Mucosa of descending colon (tissue), 3 donors: ENCODE measurements around the gene FYB1. TPM values are rescaled to one million over a fixed set of nuclear protein-coding genes. Genes with fewer than 3 reads are reported as not detected.

Experiments used
- ATAC-seq: fragments of 200-7000 bp; cut with Tn5 transposase; one replicate; pipeline ENCODE4 v1.9.1; 2020; ENCODE audit warnings: mild to moderate bottlenecking, moderate library complexity
- DNase-seq, 3 donors: peaks; one replicate each; pipeline ENCODE4 v3.0.0-alpha.2; 2020
- H3K36me3 ChIP-seq: fragments of 200-600 bp; one replicate; pipeline ENCODE4 v1.8.0; 2021; ENCODE audit warnings: low read depth, mild to moderate bottlenecking
- H3K4me1 ChIP-seq: fragments of 200-600 bp; one replicate; pipeline ENCODE4 v1.8.0; 2021; ENCODE audit warnings: low read depth, mild to moderate bottlenecking
- H3K4me3 ChIP-seq: fragments of 200-600 bp; one replicate; pipeline ENCODE4 v1.8.0; 2021; ENCODE audit warnings: mild to moderate bottlenecking
- H3K9me3 ChIP-seq: fragments of 200-600 bp; one replicate; pipeline ENCODE4 v1.8.0; 2021; ENCODE audit warnings: mild to moderate bottlenecking
- CTCF ChIP-seq: fragments of 200-600 bp; IDR thresholded peaks from one replicate; pipeline ENCODE4 v1.8.0; 2022; ENCODE audit warnings: antibody characterized with exemption, mild to moderate bottlenecking
- intact Hi-C, 2 donors: fragments of 100-400 bp; cut with DNase I in 1 of 2; cut with micrococcal nuclease in 1 of 2; formaldehyde crosslinking; loops; one replicate each; pipeline versions ENCODE4 v1.11.0 to v1.11.1; 2022; cut with DNase I, micrococcal nuclease
- total RNA-seq, 3 donors: library from RNA; stranded (reverse); fragmentation: NEBNext Ultra II Directional in 2 of 3; extraction: Animal tissue kit (Norgen Biotek cat#: 25700) in 2 of 3; gene quantifications; one replicate each; pipeline versions ENCODE4 v1.2.1 to v1.2.4, GENCODE V29; 2021 to 2023
- donor health status: DM: no; HTN: no; CAD: no; lungs with moderate emphysema.
- donor health status: DM: no; HTN: no; CAD: no.
- donor health status: DM: no; HTN: yes; CAD: no.

Gene FYB1
- total RNA-seq, 3 donors from 2014 or later: 11.5 to 19.4 (median 13.1) TPM

- no peak for DNase-seq
- H3K4me1 ChIP-seq: no peaks in the 10 kb centered on the region
- intact Hi-C loops: loop anchor here in 1 of 2 donors (10.0 kb wide), 1 partner anchor 324 kb away; no protein-coding TSS in a partner anchor
- H3K36me3 ChIP-seq: no peaks in the 10 kb centered on the region
- no peaks in the 10 kb centered on the region for H3K9me3 ChIP-seq
- no peak for TF ChIP-seq CTCF
- no peak for ATAC-seq
- no peak overlapping the region for H3K4me3 ChIP-seq
Measured at GRCh38 chr5:39220280-39221030, 1.1 kb upstream of the FYB1 start.

GRCh38 chr5:39218482-39219402 lies 621 bp downstream of the FYB1 start:
- ATAC-seq: no peak
- Histone ChIP-seq H3K4me3 (no peak overlapping the region), H3K4me1 (no peaks in the 10 kb centered on the region), H3K9me3 (no peaks in the 10 kb centered on the region), H3K36me3 (no peaks in the 10 kb centered on the region)
- no peak for TF ChIP-seq CTCF
- no peak for DNase-seq
- intact Hi-C loops: no loop called here

- ATAC-seq (peak; percentile 92), DNase-seq (peak; percentile 57 to 93 (median 58))
- Histone ChIP-seq H3K4me3 (no peak overlapping the region), H3K36me3 (no peaks in the 10 kb centered on the region), H3K9me3 (no peaks in the 10 kb centered on the region), H3K4me1 (no peaks in the 10 kb centered on the region)
- peak; percentile 95 for TF ChIP-seq CTCF
- intact Hi-C loops: loop anchor here in 1 of 2 donors (2.0 kb wide), 1 partner anchor 65 kb away; no protein-coding TSS in a partner anchor
Measured at GRCh38 chr5:39217365-39218281, 1.7 kb downstream of the FYB1 start.

GRCh38 chr5:39216631-39217030 lies 2.7 kb downstream of the FYB1 start:
- H3K9me3 ChIP-seq: no peaks in the 10 kb centered on the region
- no peak for DNase-seq
- no peaks in the 10 kb centered on the region for H3K4me1 ChIP-seq
- TF ChIP-seq CTCF: no peak
- H3K4me3 ChIP-seq: no peak overlapping the region
- no peaks in the 10 kb centered on the region for H3K36me3 ChIP-seq
- intact Hi-C loops: loop anchor here in 1 of 2 donors (2.0 kb wide), 1 partner anchor 66 kb away; no protein-coding TSS in a partner anchor
- ATAC-seq: no peak

GRCh38 chr5:39215857-39216256 lies 3.5 kb downstream of the FYB1 start:
- no peak for TF ChIP-seq CTCF
- ATAC-seq (no peak), DNase-seq (no peak)
- intact Hi-C loops: loop anchor here in 1 of 2 donors (2.0 kb wide), 1 partner anchor 67 kb away; no protein-coding TSS in a partner anchor
- Histone ChIP-seq H3K4me1 (no peaks in the 10 kb centered on the region), H3K36me3 (no peaks in the 10 kb centered on the region), H3K4me3 (no peak overlapping the region), H3K9me3 (no peaks in the 10 kb centered on the region)
